Mucosa of rectum (tissue), 2 donors: ENCODE data around the gene MS4A6A.
A peak's percentile ranks its signal among the peaks of the same experiment; 100 is the strongest.
"Not testable (repeated sequence)": the region's sequence is repeated elsewhere in the genome, so short reads cannot be mapped to it uniquely, and the experiment has no call there.

Experiments used
- H3K27ac ChIP-seq, 2 donors: one replicate each; pipeline ENCODE4 v1.7.0; 2013; ENCODE audit warnings: inconsistent platforms in 2 of 2, low read depth in 2 of 2, low read length in 2 of 2
- H3K27me3 ChIP-seq, 2 donors: one replicate each; pipeline ENCODE4 v1.7.0; 2013; ENCODE audit warnings: low read length in 2 of 2; ENCODE audit not compliant: control insufficient read depth in 2 of 2, insufficient read depth in 2 of 2
- H3K36me3 ChIP-seq, 2 donors: one replicate each; pipeline ENCODE4 v1.7.0; 2013; ENCODE audit warnings: low read length in 2 of 2; ENCODE audit not compliant: control insufficient read depth in 2 of 2, insufficient read depth in 2 of 2
- H3K4me1 ChIP-seq, 2 donors: one replicate each; pipeline ENCODE4 v1.7.0; 2013; ENCODE audit warnings: low read length in 2 of 2, mild to moderate bottlenecking in 1 of 2; ENCODE audit not compliant: control insufficient read depth in 2 of 2, insufficient read depth in 2 of 2
- H3K4me3 ChIP-seq, 2 donors: one replicate each; pipeline ENCODE4 v1.7.0; 2013; ENCODE audit warnings: low read length in 2 of 2
- H3K9ac ChIP-seq, 2 donors: one replicate each; pipeline ENCODE4 v1.7.0; 2013; ENCODE audit warnings: low read length in 2 of 2, low read depth in 1 of 2, mild to moderate bottlenecking in 1 of 2
- H3K9me3 ChIP-seq, 2 donors: one replicate each; pipeline ENCODE4 v1.7.0; 2013; ENCODE audit warnings: low read length in 2 of 2; ENCODE audit not compliant: control insufficient read depth in 2 of 2
- donor health status: healthy.
- donor health status: Normal muscosa, but diverticular disease.

Gene MS4A6A

GRCh38 chr11:60206616-60207015 is 23.7 kb upstream of the MS4A6A start:
- H3K4me1 ChIP-seq = no peaks in the 10 kb centered on the region
- no peak overlapping the region for H3K9ac ChIP-seq
- no peaks in the 10 kb centered on the region for H3K36me3 ChIP-seq
- no peak overlapping the region for H3K4me3 ChIP-seq
- H3K9me3 ChIP-seq = no peaks in the 10 kb centered on the region
- peaks cover 0 to 2% of the 10 kb centered on the region in 2 donors for H3K27me3 ChIP-seq
- H3K27ac ChIP-seq = no peak overlapping the region

GRCh38 chr11:60204922-60205321 is 22.0 kb upstream of the MS4A6A start:
- H3K4me3 ChIP-seq = no peak overlapping the region
- no peak overlapping the region for H3K27ac ChIP-seq
- H3K4me1 ChIP-seq = no peaks in the 10 kb centered on the region
- peaks cover 0 to 2% of the 10 kb centered on the region in 2 donors for H3K27me3 ChIP-seq
- no peak overlapping the region for H3K9ac ChIP-seq
- H3K9me3 ChIP-seq = no peaks in the 10 kb centered on the region
- H3K36me3 ChIP-seq = no peaks in the 10 kb centered on the region

DNA sequence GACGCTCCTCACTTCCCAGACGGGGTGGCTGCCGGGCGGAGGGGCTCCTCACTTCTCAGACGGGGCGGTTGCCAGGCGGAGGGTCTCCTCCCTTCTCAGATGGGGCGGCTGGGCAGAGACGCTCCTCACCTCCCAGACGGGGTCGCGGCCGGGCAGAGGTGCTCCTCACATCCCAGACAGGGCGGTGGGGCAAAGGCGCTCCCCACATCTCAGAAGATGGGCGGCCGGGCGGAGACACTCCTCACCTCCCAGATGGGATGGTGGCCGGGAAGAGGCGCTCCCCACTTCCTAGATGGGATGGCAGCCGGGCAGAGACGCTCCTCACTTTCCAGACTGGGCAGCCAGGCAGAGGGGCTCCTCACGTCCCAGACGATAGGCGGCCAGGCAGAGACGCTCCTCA is 18.5 kb upstream of the MS4A6A start:
- H3K4me1 ChIP-seq, H3K9ac ChIP-seq, H3K4me3 ChIP-seq, H3K27me3 ChIP-seq, H3K9me3 ChIP-seq, H3K27ac ChIP-seq, H3K36me3 ChIP-seq: not testable (repeated sequence)

DNA sequence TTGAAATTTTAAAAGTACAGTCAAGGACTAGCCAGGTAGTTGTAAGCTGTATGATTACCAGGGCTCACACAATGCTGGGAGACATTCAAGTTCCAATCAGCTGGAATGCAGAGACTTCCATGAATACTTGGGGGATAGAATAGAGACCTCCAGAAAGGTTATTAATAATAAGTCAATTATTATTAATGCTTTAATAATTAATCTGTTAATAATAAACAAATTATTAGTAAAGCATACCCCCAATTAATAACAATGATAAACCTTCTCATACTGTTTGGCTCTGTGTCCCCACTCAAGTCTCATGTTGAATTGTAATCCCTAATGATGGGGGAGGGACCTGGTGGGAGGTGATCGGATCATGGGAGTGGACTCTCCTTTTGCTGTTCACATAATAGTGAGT is 14.6 kb upstream of the MS4A6A start:
- H3K4me1 ChIP-seq = peaks cover 0 to 2% of the 10 kb centered on the region in 2 donors
- H3K9me3 ChIP-seq = no peaks in the 10 kb centered on the region
- no peaks in the 10 kb centered on the region for H3K27me3 ChIP-seq
- no peak overlapping the region for H3K27ac ChIP-seq
- no peaks in the 10 kb centered on the region for H3K36me3 ChIP-seq
- H3K4me3 ChIP-seq = no peak overlapping the region
- no peak overlapping the region for H3K9ac ChIP-seq

- H3K27me3 ChIP-seq = no peaks in the 10 kb centered on the region
- peak overlapping the region; percentile 29 to 55 for H3K27ac ChIP-seq
- H3K36me3 ChIP-seq = no peaks in the 10 kb centered on the region
- no peak overlapping the region for H3K9ac ChIP-seq
- no peaks in the 10 kb centered on the region for H3K9me3 ChIP-seq
- peaks cover 0 to 2% of the 10 kb centered on the region in 2 donors for H3K4me1 ChIP-seq
- H3K4me3 ChIP-seq = no peak overlapping the region
Observed at GRCh38 chr11:60195923-60196368, 13.1 kb upstream of the MS4A6A start.

DNA sequence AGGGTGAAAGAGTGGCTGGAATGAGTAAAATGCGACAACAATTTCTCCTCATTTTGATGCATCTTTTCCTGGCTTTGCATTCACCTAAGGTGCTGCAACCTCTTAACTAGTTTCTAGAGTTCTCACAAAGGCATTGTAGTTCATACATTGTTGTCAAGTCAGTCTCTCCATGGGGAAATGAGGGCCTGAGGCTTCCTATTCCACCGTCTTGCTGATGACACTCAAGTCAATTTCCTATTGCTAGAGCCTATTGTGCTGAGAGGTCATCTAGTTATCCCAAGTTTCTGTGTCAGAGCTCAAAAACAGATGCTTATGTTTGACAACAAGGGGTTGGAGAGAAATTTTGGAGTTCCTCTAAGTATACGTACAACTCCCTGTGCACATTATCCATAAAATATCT is 11.6 kb upstream of the MS4A6A start:
- no peak overlapping the region for H3K9ac ChIP-seq
- peaks cover 0 to 2% of the 10 kb centered on the region in 2 donors for H3K4me1 ChIP-seq
- H3K36me3 ChIP-seq = no peaks in the 10 kb centered on the region
- H3K27me3 ChIP-seq = no peaks in the 10 kb centered on the region
- H3K9me3 ChIP-seq = no peaks in the 10 kb centered on the region
- H3K27ac ChIP-seq = peak overlapping the region; percentile 38 to 61
- no peak overlapping the region for H3K4me3 ChIP-seq

DNA sequence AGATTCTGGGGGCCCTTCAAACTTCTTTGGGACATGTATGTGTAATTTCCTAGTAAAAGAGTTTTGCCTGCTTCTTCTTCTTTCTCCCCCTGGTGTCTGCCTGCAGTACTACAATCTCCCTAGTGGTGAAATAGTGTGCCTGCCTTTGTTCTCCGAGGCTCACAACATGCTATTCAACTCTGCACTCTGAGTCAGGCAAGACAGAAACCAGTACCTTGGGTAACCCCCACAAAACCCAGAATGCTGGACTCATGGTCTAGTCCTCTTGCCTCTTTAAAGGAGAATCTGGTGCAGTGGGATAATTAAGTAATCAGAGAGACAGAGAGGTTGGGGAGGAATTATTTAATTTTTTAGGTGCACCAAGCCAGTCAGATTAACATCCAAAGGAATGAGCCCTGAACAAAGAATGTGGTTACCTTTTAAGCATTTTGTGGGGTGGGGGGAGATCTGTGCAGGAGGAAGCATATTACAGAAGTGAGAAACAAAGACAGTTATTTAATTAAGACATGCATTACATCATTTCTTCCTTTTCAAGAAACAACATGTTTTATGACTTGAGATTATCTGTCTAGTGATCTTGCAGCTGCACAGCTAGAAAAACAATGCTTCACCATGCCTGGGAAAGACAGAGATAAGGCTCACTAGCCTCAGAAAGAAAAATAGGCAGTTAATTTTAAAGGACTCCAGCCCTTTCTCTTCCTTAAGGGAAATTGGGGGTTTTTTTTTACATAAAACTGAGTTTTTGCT is 11.0 kb upstream of the MS4A6A start:
- Histone ChIP-seq H3K36me3 (no peaks in the 10 kb centered on the region), H3K9ac (no peak overlapping the region), H3K27me3 (no peaks in the 10 kb centered on the region), H3K4me1 (peaks cover 0 to 2% of the 10 kb centered on the region in 2 donors), H3K9me3 (no peaks in the 10 kb centered on the region), H3K27ac (no peak overlapping the region), H3K4me3 (no peak overlapping the region)

DNA sequence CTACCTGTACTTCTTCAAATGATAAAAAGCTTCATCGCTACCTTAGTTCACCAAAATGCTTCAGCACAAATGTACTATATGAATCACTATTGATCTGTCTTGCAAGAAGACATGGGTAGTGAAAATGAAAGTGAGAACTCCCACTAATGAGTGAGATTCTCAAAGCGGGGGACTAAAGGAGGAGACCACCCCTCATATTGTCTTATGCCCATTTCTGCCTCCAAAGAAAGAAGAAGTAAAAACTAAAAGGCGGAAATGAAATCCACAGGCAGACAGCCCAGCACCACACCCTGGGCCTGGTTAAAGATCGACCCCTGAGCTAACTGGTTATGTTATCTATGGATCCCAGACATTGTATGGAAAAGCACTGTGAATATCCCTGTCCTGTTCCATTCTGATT is 9.7 kb upstream of the MS4A6A start:
- not testable (repeated sequence) for H3K36me3 ChIP-seq

DNA sequence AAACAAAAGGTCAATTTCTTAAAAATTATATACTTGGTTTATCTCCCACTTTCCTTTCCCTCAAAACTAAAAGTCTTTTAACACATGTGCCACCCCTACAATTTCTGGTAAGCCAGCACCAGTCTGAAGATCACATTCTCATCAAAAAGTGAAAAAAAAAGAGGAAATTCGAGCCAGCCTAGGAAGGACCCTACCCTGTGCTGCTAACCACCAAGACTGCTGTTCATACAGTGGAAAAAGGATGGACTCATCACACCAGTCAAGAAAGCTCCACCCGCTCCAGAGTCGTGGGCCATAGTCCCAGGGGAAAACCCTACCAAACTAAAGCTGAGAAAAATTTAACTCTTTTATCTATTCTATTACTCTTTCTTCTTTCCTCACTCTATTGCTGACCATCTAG is 5.6 kb upstream of the MS4A6A start:
- not testable (repeated sequence) for H3K27me3 ChIP-seq, H3K4me1 ChIP-seq, H3K27ac ChIP-seq, H3K9ac ChIP-seq, H3K4me3 ChIP-seq, H3K36me3 ChIP-seq, H3K9me3 ChIP-seq

More for the DNA sequence above, 9.7 kb upstream of the MS4A6A start:
- not testable (repeated sequence) for H3K9ac ChIP-seq, H3K4me3 ChIP-seq, H3K27me3 ChIP-seq, H3K9me3 ChIP-seq, H3K4me1 ChIP-seq, H3K27ac ChIP-seq

DNA sequence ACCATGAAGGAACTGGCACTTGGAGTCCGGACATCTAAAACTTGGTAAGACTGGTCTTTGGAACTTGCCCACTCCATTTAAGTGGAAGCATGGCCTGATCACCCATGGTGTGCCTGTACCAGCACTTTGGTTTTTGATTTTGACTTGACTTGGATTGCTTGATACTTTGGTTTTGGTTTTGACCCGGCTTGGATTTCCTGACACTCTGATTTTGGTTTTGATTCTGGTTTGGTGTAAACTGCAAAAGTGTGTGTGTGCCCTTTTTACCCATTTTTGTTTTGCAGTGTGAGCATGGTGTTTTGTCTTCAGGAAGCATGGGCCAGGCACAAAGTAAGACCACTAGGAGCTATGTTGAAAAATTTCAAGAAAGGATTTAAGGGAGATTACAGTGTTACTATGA is 3.2 kb upstream of the MS4A6A start:
- H3K9ac ChIP-seq, H3K36me3 ChIP-seq, H3K9me3 ChIP-seq, H3K4me1 ChIP-seq, H3K4me3 ChIP-seq, H3K27me3 ChIP-seq: not testable (repeated sequence)
- peak overlapping the region in 1 of 2 donors; percentile 45 for H3K27ac ChIP-seq

DNA sequence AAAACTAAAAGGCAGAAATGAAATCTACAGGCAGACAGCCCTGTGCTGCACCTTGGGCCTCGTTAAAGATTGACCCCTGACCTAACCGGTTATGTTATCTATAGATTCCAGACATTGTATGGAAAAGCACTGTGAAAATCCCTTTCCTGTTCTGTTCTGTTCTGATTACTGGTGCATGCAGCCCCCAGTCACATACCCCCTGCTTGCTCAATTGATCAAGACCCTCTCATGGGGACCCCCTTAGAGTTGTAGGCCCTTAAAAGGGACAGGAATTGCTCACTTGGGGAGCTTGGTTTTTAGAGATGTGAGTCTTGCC is 2.6 kb upstream of the MS4A6A start:
- peak overlapping the region in 1 of 2 donors; percentile 45 for H3K27ac ChIP-seq
- H3K4me3 ChIP-seq, H3K9me3 ChIP-seq, H3K9ac ChIP-seq, H3K4me1 ChIP-seq, H3K27me3 ChIP-seq, H3K36me3 ChIP-seq: not testable (repeated sequence)
